Hepatocyte (in vitro differentiated cells): ENCODE data around the gene VAPA.

Experiments
- CTCF ChIP-seq: fragments of 200-600 bp; sonication (generic); IDR thresholded peaks from 2 replicates; pipeline ENCODE4 v1.5.1; 2016; ENCODE audit warnings: antibody characterized with exemption, mild to moderate bottlenecking; ENCODE audit not compliant: poor library complexity
- EZH2 ChIP-seq: fragments of 200-600 bp; sonication (generic); IDR thresholded peaks from 2 replicates; pipeline ENCODE4 v1.6.1; 2016; ENCODE audit warnings: antibody characterized with exemption, mild to moderate bottlenecking, borderline replicate concordance
- EZH2phosphoT487 ChIP-seq: fragments of 200-600 bp; sonication (generic); IDR thresholded peaks from one replicate; pipeline ENCODE4 v1.6.1; 2018; ENCODE audit warnings: antibody characterized with exemption, mild to moderate bottlenecking, low read depth, moderate library complexity; ENCODE audit not compliant: unreplicated experiment, severe bottlenecking

GRCh38 chr18:9961041-9961440 lies 47.2 kb downstream of the VAPA start:
- TF ChIP-seq CTCF (no peak), EZH2phosphoT487 (no peak), EZH2 (no peak)
